K562 (cell line): ENCODE data around the gene ARHGAP15. TPM values are rescaled to one million over a fixed set of nuclear protein-coding genes. Genes with fewer than 3 reads are reported as not detected.

Source experiments
- ATAC-seq: fragments of 200-7000 bp; cut with Tn5 transposase; 3 replicates; pipeline ENCODE4 v1.9.1; 2020; ENCODE audit warnings: moderate library complexity
- BruUV-seq: library from RNA; stranded (reverse); fragments of 400-500 nt; replicated peaks from 2 replicates; lab custom pipeline; 2021; lab: Mats Ljungman, UMichigan
- CTCF ChIA-PET: fragments of 300-600 bp; formaldehyde crosslinking; extraction: SDS; loops from one replicate; lab custom pipeline; 2021; ENCODE audit warnings: low intra/inter-chr PET ratio; lab: Yijun Ruan, JAX
- POLR2A ChIA-PET: fragments of 300-600, 350-650 bp; sonication (Branson Sonifier 250); formaldehyde crosslinking; extraction: SDS; loops from one replicate; lab custom pipeline; 2021; ENCODE audit warnings: antibody characterized with exemption, inconsistent platforms; lab: Yijun Ruan, JAX
- DNase-seq, 4 experiments: peaks; one replicate each; pipeline versions ENCODE4 v3.0.0 to v3.0.0-alpha.2; 2011 to 2018; ENCODE audit warnings: low spot score in 3 of 4, mixed read lengths in 3 of 4; ENCODE audit errors: extremely low read depth in 1 of 4
- FAIRE-seq: peaks from 2 replicates; lab custom pipeline; 2011; peaks lifted over from hg19 to GRCh38; lab: Jason Lieb, UNC
- H2AFZ ChIP-seq: 2 replicates; pipeline ENCODE4 v1.6.0; 2011; ENCODE audit warnings: low read depth, low read length, control low read depth, inconsistent platforms
- H3K27ac ChIP-seq: fragments of 200-600 bp; 3 replicates; pipeline ENCODE4 v1.8.0; 2011; ENCODE audit warnings: low read depth, mild to moderate bottlenecking, control low read depth, inconsistent platforms, low read length, moderate library complexity, mixed read lengths; ENCODE audit errors: extremely low read depth
- H3K27me3 ChIP-seq, 2 experiments: fragments of 300-600 bp in 1 of 2; 2 replicates in 1 of 2; 3 replicates in 1 of 2; pipeline versions ENCODE4 v1.6.0 to v1.8.0; 2011; ENCODE audit warnings: inconsistent platforms in 2 of 2, low read length in 2 of 2, mild to moderate bottlenecking in 1 of 2, mixed read lengths in 1 of 2, moderate library complexity in 1 of 2; ENCODE audit not compliant: control insufficient read depth in 2 of 2, insufficient read depth in 2 of 2
- H3K36me3 ChIP-seq: fragments of 300-600 bp; 3 replicates; pipeline ENCODE4 v1.8.0; 2011; ENCODE audit warnings: mild to moderate bottlenecking, low read length, inconsistent platforms; ENCODE audit not compliant: control insufficient read depth, insufficient read depth
- H3K4me1 ChIP-seq, 2 experiments: fragments of 200-600 bp in 1 of 2; replicated peaks in 1 of 2; 2 replicates in 1 of 2; 3 replicates in 1 of 2; pipeline versions ENCODE4 v1.5.1 to v1.8.0; 2011; ENCODE audit warnings: inconsistent platforms in 2 of 2, low read length in 2 of 2, mild to moderate bottlenecking in 1 of 2, mixed read lengths in 1 of 2, moderate library complexity in 1 of 2; ENCODE audit not compliant: control insufficient read depth in 2 of 2, insufficient read depth in 2 of 2
- H3K4me2 ChIP-seq: 2 replicates; pipeline ENCODE4 v1.6.1; 2011; ENCODE audit warnings: low read length, control low read depth, inconsistent platforms, mixed read lengths; ENCODE audit not compliant: insufficient read depth
- H3K4me3 ChIP-seq: fragments of 200-600 bp; sonication (generic), shearing (Covaris generic); 2 replicates; pipeline ENCODE4 v1.5.1; 2016; ENCODE audit warnings: control low read depth, inconsistent platforms
- H3K79me2 ChIP-seq: fragments of 200-600 bp; 3 replicates; pipeline ENCODE4 v1.8.0; 2011; ENCODE audit warnings: low read length, inconsistent platforms; ENCODE audit not compliant: control insufficient read depth, insufficient read depth
- H3K9ac ChIP-seq, 2 experiments: 2 replicates each; pipeline versions ENCODE4 v1.6.0 to v1.6.1; 2011; ENCODE audit warnings: low read depth in 2 of 2, low read length in 2 of 2, control low read depth in 1 of 2, inconsistent platforms in 1 of 2, mild to moderate bottlenecking in 1 of 2, mixed read lengths in 1 of 2; ENCODE audit not compliant: insufficient read depth in 1 of 2
- H3K9me1 ChIP-seq: one replicate; pipeline ENCODE4 v1.6.0; 2011; ENCODE audit warnings: inconsistent platforms, mild to moderate bottlenecking, low read length, moderate library complexity; ENCODE audit not compliant: control insufficient read depth, insufficient read depth
- H3K9me3 ChIP-seq: replicated peaks from 2 replicates; pipeline ENCODE4 v1.5.1; 2011; ENCODE audit warnings: low read depth, low read length, inconsistent platforms; ENCODE audit not compliant: control insufficient read depth, insufficient read depth
- H4K20me1 ChIP-seq: replicated peaks from 2 replicates; pipeline ENCODE4 v1.6.1; 2011; ENCODE audit warnings: low read length, inconsistent platforms, mixed read lengths; ENCODE audit not compliant: control insufficient read depth, insufficient read depth
- CBFA2T2 ChIP-seq: fragments of 450-650 bp; conservative IDR thresholded peaks from 2 replicates; pipeline ENCODE4 v1.6.1; 2017; ENCODE audit warnings: mild to moderate bottlenecking
- CLOCK ChIP-seq: fragments of 250-450 bp; sonication (Bioruptor Pico); IDR thresholded peaks from 2 replicates; pipeline ENCODE4 v1.4.0; 2020; ENCODE audit warnings: mild to moderate bottlenecking, moderate library complexity, borderline replicate concordance
- MLLT1 ChIP-seq, 2 experiments: fragments of 450-650 bp; IDR thresholded peaks; 2 replicates each; pipeline ENCODE4 v1.6.1; 2016
- NONO ChIP-seq, 2 experiments: fragments of 200-400 bp in 1 of 2; fragments of 450-650 bp in 1 of 2; formaldehyde crosslinking in 1 of 2; IDR thresholded peaks; 2 replicates each; pipeline ENCODE4 v1.6.1; 2017; ENCODE audit warnings: low read depth in 2 of 2, mild to moderate bottlenecking in 2 of 2, moderate library complexity in 2 of 2, low read length in 1 of 2
- POLR3G ChIP-seq: IDR thresholded peaks from 2 replicates; pipeline ENCODE4 v1.6.1; 2011; ENCODE audit not compliant: insufficient read length, insufficient replicate concordance; ENCODE audit errors: extremely low read depth
- RCOR1 ChIP-seq, 2 experiments: IDR thresholded peaks; 2 replicates each; pipeline ENCODE4 v1.6.1; 2012; ENCODE audit warnings: low read depth in 2 of 2, low read length in 2 of 2, borderline replicate concordance in 1 of 2, improper control_type of control experiment in 1 of 2
- TGIF2 ChIP-seq: sonication (generic); formaldehyde crosslinking; IDR thresholded peaks from 2 replicates; pipeline ENCODE4 v1.8.1; 2022; ENCODE audit warnings: mild to moderate bottlenecking, missing genetic modification reagents, moderate library complexity
- ZNF76 ChIP-seq: fragments of 250-450 bp; sonication (Bioruptor Pico); IDR thresholded peaks from 2 replicates; pipeline ENCODE4 v1.4.0; 2020; ENCODE audit warnings: mild to moderate bottlenecking, moderate library complexity, borderline replicate concordance
- ZNF785 ChIP-seq: fragments of 250-450 bp; sonication (Bioruptor Pico); IDR thresholded peaks from 2 replicates; pipeline ENCODE4 v1.4.0; 2020; ENCODE audit warnings: mild to moderate bottlenecking
- WGBS: fragments of 100-300 bp; shearing (Covaris generic); methylation state at CpG from one replicate; pipeline ENCODE4 v1.1.6; 2016; ENCODE audit warnings: low coverage, mixed read lengths; ENCODE audit not compliant: insufficient coverage; ENCODE audit errors: missing lambda C conversion rate; 5-methylcytosine and 5-hydroxymethylcytosine counted together
- in situ Hi-C: fragments of 300-500 bp; cut with MboI; formaldehyde crosslinking; loops from 4 replicates; pipeline ENCODE4 v1.15.0; 2018; ENCODE audit warnings: inconsistent platforms, mixed read lengths
- intact Hi-C: fragments of 100-400 bp; cut with micrococcal nuclease; formaldehyde crosslinking; loops from 2 replicates; pipeline ENCODE4 v1.14.2; 2022
- polyA plus RNA-seq, 8 experiments: library from polyadenylated mRNA; depleted of rRNA in 4 of 8; stranded (reverse) in 5 of 8; unstranded in 3 of 8; fragments of >200 nt; fragmentation: Nextera tagmentation in 2 of 8; fragmentation: Illumina TruSeq in 1 of 8; extraction: Ambion mirVana in 2 of 8; extraction: Trizol in 1 of 8; gene quantifications; 2 replicates each; pipeline versions ENCODE4 v1.2.1 to v1.2.3, GENCODE V29; 2011 to 2014; ENCODE audit warnings: inconsistent platforms in 1 of 8, missing spikeins in 1 of 8
- total RNA-seq, 7 experiments: library from RNA; depleted of rRNA in 6 of 7; stranded (reverse); fragments of >200 nt in 6 of 7; fragmentation: Illumina TruSeq in 2 of 7; extraction: Trizol in 2 of 7; gene quantifications; 2 replicates each; pipeline versions ENCODE4 v1.2.1 to v1.2.3, GENCODE V29; 2011 to 2021; ENCODE audit warnings: low replicate concordance in 1 of 7
- TF ChIP-seq, protein P1 (sequence below): IDR thresholded peaks from 2 replicates; pipeline ENCODE4 v1.6.1; 2011; ENCODE audit not compliant: insufficient read length; ENCODE audit errors: extremely low read depth

Gene ARHGAP15
- total and polyA plus RNA-seq, 9 of the 15 experiments (the other 6 are each of a cell fraction or from before 2014, with no cell fraction given) = 1.5 to 17.9 (median 7.9) TPM

GRCh38 chr2:143505542-143505941 is 376.3 kb downstream of the ARHGAP15 start:
- no TSS peak for BruUV-seq
- POLR2A ChIA-PET = no interaction called here
- H3K4me1 ChIP-seq = no peaks in the 10 kb centered on the region
- H3K4me2 ChIP-seq = no peak overlapping the region
- intact Hi-C loops = no loop called here
- DNase-seq (no peak), FAIRE-seq (no peak), ATAC-seq (no peak)
- H3K36me3 ChIP-seq = no peaks in the 10 kb centered on the region
- H3K27me3 ChIP-seq = no peaks in the 10 kb centered on the region
- H3K9me1 ChIP-seq = no peaks in the 10 kb centered on the region
- H3K9me3 ChIP-seq = no peaks in the 10 kb centered on the region
- in situ Hi-C loops = no loop called here
- H2AFZ ChIP-seq = no peak overlapping the region
- no peak overlapping the region for H3K27ac ChIP-seq
- no peaks in the 10 kb centered on the region for H3K79me2 ChIP-seq
- H3K4me3 ChIP-seq = no peak overlapping the region
- H4K20me1 ChIP-seq = no peaks in the 10 kb centered on the region
- CTCF ChIA-PET = no interaction called here
- WGBS = 0% methylated on average over 1 of the region's 1 CpG
- TF ChIP-seq CLOCK (CRISPR knock-in tag) (no peak), POLR3G (no peak), MLLT1 (IDR thresholded peaks at IDR 0.05) (no peak), ZNF785 (no peak), RCOR1 (IDR thresholded peaks at IDR 0.05; ENCODE audit: borderline replicate concordance in 1 of 2, low read depth in 2 of 2, low read length in 2 of 2) (no peak), ZNF76 (no peak), NONO (IDR thresholded peaks at IDR 0.05; ENCODE audit: low read depth in 2 of 2, low read length in 1 of 2) (no peak), CBFA2T2 (no peak), TGIF2 (no peak)
- TF ChIP-seq, protein P1, sequence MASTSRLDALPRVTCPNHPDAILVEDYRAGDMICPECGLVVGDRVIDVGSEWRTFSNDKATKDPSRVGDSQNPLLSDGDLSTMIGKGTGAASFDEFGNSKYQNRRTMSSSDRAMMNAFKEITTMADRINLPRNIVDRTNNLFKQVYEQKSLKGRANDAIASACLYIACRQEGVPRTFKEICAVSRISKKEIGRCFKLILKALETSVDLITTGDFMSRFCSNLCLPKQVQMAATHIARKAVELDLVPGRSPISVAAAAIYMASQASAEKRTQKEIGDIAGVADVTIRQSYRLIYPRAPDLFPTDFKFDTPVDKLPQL = no peak
- TF ChIP-seq, all 486 proteins: peak for 0
- H3K9ac ChIP-seq = no peak overlapping the region
